ENCODE measurements around the gene RPS17.

GRCh38 chr15:82543160-82543559 is 2.9 kb upstream of the RPS17 start:
- TF ChIP-seq CTCF (IDR thresholded peaks at IDR 0.05) = no peak
- no peak for TF ChIP-seq POLR2A (IDR thresholded peaks at IDR 0.05)

Data from adrenal gland (tissue), 5 donors.